Transverse colon (tissue), 4 donors: ENCODE results near the gene MST1R.

Experiments
- CTCF ChIP-seq, 5 experiments: fragments of 200-600 bp in 3 of 5; fragments of 450-650 bp in 2 of 5; sonication (generic) in 3 of 5; IDR thresholded peaks; 1 replicate in 2 of 5; 2 replicates in 3 of 5; pipeline ENCODE4 v1.5.1; 2016 to 2017; ENCODE audit warnings: antibody characterized with exemption in 5 of 5, inconsistent platforms in 3 of 5, mild to moderate bottlenecking in 2 of 5, moderate library complexity in 1 of 5
- EP300 ChIP-seq: sonication (generic); formaldehyde crosslinking; IDR thresholded peaks from one replicate; pipeline ENCODE4 v1.6.1; 2017; ENCODE audit warnings: antibody characterized with exemption, low read depth
- POLR2A ChIP-seq: fragments of 450-650 bp; IDR thresholded peaks from one replicate; pipeline ENCODE4 v1.6.1; 2016; ENCODE audit warnings: antibody characterized with exemption, mild to moderate bottlenecking, moderate library complexity
- POLR2AphosphoS5 ChIP-seq, 3 donors: sonication (generic); formaldehyde crosslinking; IDR thresholded peaks; one replicate each; pipeline ENCODE4 v1.6.1; 2016; ENCODE audit warnings: antibody characterized with exemption in 3 of 3

DNA sequence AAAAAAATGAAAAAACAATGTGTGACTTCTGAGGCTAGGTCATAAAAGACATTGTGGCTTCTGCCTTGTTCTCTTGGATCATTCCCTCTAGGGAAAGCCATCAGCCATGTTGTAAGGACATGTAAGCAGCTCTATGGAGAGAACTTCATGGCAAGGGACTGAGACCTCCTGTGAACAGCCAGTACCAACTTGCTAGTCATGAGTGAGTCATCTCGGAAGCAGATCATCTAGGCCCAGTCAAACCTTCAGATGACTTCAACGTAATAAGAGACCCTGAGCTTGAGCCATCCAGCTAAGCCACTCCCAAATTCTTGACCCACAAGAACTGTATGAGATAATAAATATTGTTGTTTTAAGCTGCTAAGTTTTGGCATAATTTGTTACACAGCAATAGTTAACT is 21.0 kb upstream of the MST1R start:
- no peak for TF ChIP-seq CTCF (IDR thresholded peaks at IDR 0.05)
- TF ChIP-seq POLR2A, result no peak
- no peak for TF ChIP-seq EP300
- no peak for TF ChIP-seq POLR2AphosphoS5 (IDR thresholded peaks at IDR 0.05)
